Measurements from ENCODE around the gene COG7.
A peak's percentile ranks its signal among the peaks of the same experiment; 100 is the strongest.

- TF ChIP-seq CTCF (IDR thresholded peaks at IDR 0.05) (peak in 2 of 3 donors; percentile 31 to 32), POLR2A (IDR thresholded peaks at IDR 0.05) (no peak), EP300 (IDR thresholded peaks at IDR 0.05) (no peak)
Observed at GRCh38 chr16:23435500-23435899, 17.5 kb downstream of the COG7 start.

Data from ovary (tissue), 3 donors.